Endodermal cell (in vitro differentiated cells): ENCODE data around the gene ATXN2. TPM values are rescaled to one million over a fixed set of nuclear protein-coding genes. Genes with fewer than 3 reads are reported as not detected.

Source experiments
- DNase-seq: peaks from one replicate; pipeline ENCODE4 v3.0.0-alpha.2; 2017
- H3K27ac ChIP-seq: 2 replicates; pipeline ENCODE4 v1.5.1; 2013; ENCODE audit warnings: mild to moderate bottlenecking, low read depth, low read length, moderate library complexity
- H3K27me3 ChIP-seq: 2 replicates; pipeline ENCODE4 v1.6.1; 2013; ENCODE audit warnings: mild to moderate bottlenecking, low read length, moderate library complexity; ENCODE audit not compliant: insufficient read depth, control insufficient read depth, poor library complexity, severe bottlenecking
- H3K36me3 ChIP-seq: 2 replicates; pipeline ENCODE4 v1.7.0; 2013; ENCODE audit warnings: mild to moderate bottlenecking, low read length, moderate library complexity; ENCODE audit not compliant: control insufficient read depth, insufficient read depth
- H3K4me1 ChIP-seq: one replicate; pipeline ENCODE4 v1.7.0; 2013; ENCODE audit warnings: low read length; ENCODE audit not compliant: control insufficient read depth, insufficient read depth
- H3K4me3 ChIP-seq: 2 replicates; pipeline ENCODE4 v1.5.1; 2013; ENCODE audit warnings: mild to moderate bottlenecking, low read length, moderate library complexity
- H3K9ac ChIP-seq: 2 replicates; pipeline ENCODE4 v1.6.1; 2013; ENCODE audit warnings: mild to moderate bottlenecking, low read length, moderate library complexity; ENCODE audit not compliant: poor library complexity, severe bottlenecking; ENCODE audit errors: extremely low read depth
- H3K9me3 ChIP-seq: 2 replicates; pipeline ENCODE4 v1.6.1; 2013; ENCODE audit warnings: mild to moderate bottlenecking, low read length, moderate library complexity; ENCODE audit not compliant: control insufficient read depth
- H3K27ac Mint-ChIP-seq: 2 replicates; pipeline ENCODE4 v1.8.0; 2020; ENCODE audit warnings: mixed read lengths
- H3K27me3 Mint-ChIP-seq: 2 replicates; pipeline ENCODE4 v1.8.0; 2021; ENCODE audit warnings: mild to moderate bottlenecking, mixed read lengths; ENCODE audit not compliant: insufficient read depth
- H3K36me3 Mint-ChIP-seq: 2 replicates; pipeline ENCODE4 v1.8.0; 2020; ENCODE audit warnings: low read depth, mixed read lengths
- H3K4me1 Mint-ChIP-seq: 2 replicates; pipeline ENCODE4 v1.8.0; 2020; ENCODE audit warnings: mixed read lengths
- H3K4me3 Mint-ChIP-seq: 2 replicates; pipeline ENCODE4 v1.8.0; 2020; ENCODE audit warnings: mild to moderate bottlenecking, moderate library complexity, mixed read lengths
- H3K9me3 Mint-ChIP-seq: 2 replicates; pipeline ENCODE4 v1.8.0; 2020; ENCODE audit warnings: mild to moderate bottlenecking, mixed read lengths
- WGBS, 2 experiments: methylation state at CpG; one replicate each; pipeline versions ENCODE4 v1.1.5 to v1.1.7; 2013; ENCODE audit warnings: missing lambda C conversion rate in 2 of 2, mixed read lengths in 1 of 2; ENCODE audit not compliant: insufficient coverage in 1 of 2, insufficient read length in 1 of 2; 5-methylcytosine and 5-hydroxymethylcytosine counted together
- total RNA-seq, 2 donors: library from RNA; stranded (reverse); fragmentation: NEBNext Ultra II Directional in 1 of 2; extraction: Animal tissue kit (Norgen Biotek cat#: 25700) in 1 of 2; gene quantifications; 2 replicates in 1 of 2; 3 replicates in 1 of 2; pipeline ENCODE4 v1.2.1, GENCODE V29; 2021
- TF ChIP-seq, protein P1 (sequence below): fragments of 200-600 bp; sonication (generic); conservative IDR thresholded peaks from 2 replicates; pipeline ENCODE4 v1.5.0; 2021; ENCODE audit warnings: antibody characterized with exemption, mild to moderate bottlenecking

The ATXN2 gene
- total RNA-seq, 2 donors from 2014 or later = 85.7 to 87.3 TPM

DNA sequence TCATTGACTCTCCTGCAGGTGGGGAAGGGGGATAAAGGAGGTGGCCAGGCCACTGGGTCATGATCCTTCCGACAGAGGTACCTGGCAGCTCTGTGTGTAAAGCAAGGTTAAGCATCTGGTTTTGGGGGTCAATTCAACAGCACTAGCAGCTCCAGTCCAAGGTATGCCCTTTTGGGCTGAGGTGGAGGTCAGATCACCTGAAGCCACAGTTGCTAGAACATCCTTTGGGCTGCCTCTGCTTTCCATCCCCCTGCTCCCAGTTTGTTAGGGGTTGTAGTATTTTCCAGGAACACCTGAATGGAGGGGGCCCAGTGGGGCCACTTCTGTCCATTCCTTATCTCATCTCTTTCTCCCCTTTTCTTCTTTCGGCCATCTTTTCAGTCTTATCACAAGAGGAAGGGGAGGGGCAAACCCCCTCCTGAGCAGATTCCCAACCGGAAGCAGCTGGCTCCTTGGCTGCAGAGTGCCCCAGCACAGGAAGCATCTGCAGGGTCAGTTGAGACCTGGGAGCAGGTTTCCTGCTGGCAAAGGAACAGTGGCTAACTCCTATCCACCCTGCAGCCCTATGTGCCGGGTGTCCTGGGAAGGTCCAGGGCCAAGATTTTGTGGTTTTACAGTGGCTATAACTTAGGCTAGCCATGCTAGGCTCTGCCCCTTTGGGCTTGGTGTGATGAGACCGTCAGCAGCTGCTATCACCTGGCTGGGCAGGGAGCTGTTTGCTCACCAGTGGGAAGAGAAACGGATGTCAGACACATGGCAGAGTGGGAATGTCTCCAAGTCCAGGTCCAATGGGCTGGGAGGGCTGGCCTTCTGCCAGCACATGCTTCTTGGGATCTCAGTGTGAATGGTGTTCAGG lies 153.2 kb downstream of the ATXN2 start:
- H3K9me3 Mint-ChIP-seq = no peaks in the 10 kb centered on the region
- H3K36me3 ChIP-seq = peaks cover 52% of the 10 kb centered on the region
- H3K9ac ChIP-seq = no peak overlapping the region
- H3K4me3 Mint-ChIP-seq = no peak overlapping the region
- H3K27me3 Mint-ChIP-seq = no peaks in the 10 kb centered on the region
- H3K9me3 ChIP-seq = no peaks in the 10 kb centered on the region
- H3K27ac ChIP-seq = peak overlapping the region; percentile 44
- H3K27me3 ChIP-seq = no peaks in the 10 kb centered on the region
- DNase-seq = peak; percentile 86
- 81 to 86% methylated on average over 4 to 6 of the region's 6 CpGs for WGBS, 2 experiments
- H3K4me1 ChIP-seq = peaks cover 4% of the 10 kb centered on the region
- H3K36me3 Mint-ChIP-seq = peaks cover 77% of the 10 kb centered on the region
- no peak overlapping the region for H3K4me3 ChIP-seq
- peaks cover 16% of the 10 kb centered on the region for H3K4me1 Mint-ChIP-seq
- TF ChIP-seq, protein P1, sequence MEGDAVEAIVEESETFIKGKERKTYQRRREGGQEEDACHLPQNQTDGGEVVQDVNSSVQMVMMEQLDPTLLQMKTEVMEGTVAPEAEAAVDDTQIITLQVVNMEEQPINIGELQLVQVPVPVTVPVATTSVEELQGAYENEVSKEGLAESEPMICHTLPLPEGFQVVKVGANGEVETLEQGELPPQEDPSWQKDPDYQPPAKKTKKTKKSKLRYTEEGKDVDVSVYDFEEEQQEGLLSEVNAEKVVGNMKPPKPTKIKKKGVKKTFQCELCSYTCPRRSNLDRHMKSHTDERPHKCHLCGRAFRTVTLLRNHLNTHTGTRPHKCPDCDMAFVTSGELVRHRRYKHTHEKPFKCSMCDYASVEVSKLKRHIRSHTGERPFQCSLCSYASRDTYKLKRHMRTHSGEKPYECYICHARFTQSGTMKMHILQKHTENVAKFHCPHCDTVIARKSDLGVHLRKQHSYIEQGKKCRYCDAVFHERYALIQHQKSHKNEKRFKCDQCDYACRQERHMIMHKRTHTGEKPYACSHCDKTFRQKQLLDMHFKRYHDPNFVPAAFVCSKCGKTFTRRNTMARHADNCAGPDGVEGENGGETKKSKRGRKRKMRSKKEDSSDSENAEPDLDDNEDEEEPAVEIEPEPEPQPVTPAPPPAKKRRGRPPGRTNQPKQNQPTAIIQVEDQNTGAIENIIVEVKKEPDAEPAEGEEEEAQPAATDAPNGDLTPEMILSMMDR = no peak
- H3K27ac Mint-ChIP-seq = peak overlapping the region; percentile 86

DNA sequence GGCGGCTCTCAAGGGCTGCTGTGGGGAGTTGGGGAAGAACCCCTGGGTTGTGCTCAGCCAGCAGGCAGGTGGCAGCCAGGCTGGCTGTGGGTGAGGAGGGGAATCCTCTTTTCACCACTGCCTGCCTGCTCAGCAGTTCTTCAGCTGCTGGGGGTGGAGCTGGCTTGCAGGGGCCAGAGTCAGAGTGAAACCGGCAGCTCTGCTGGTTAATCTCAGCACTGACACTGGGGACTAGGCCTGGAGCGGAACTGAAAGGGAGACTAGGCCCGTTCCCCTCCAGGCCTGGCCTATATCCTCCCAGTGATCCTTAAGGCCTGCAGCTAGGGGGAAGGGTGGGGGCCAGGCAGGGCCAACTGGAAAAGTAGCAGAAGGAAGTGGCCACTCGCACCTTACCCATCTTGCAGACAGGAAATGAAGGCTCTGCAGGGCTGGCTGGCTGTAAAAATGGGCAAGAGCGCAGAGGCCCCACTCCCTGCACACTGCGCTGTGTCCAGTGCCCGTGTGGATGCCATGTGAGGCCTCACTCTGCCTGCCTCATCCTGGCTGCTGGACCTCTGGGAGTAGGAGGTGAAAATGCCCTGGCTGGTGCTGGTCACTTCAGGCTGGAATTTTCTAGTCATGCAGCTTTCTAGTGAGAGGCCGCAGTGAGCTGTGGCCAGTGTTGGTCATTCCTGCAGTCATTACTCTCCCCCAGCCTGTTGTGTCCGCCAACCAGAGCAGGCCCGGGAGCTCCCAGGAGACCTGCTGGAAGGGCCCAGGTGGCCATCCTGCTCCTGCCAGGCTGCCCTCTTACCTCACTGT lies 154.0 kb downstream of the ATXN2 start:
- TF ChIP-seq, protein P1 = no peak
- peaks cover 16% of the 10 kb centered on the region for H3K4me1 Mint-ChIP-seq
- Histone ChIP-seq H3K4me3 (no peak overlapping the region), H3K27me3 (no peaks in the 10 kb centered on the region), H3K36me3 (peaks cover 44% of the 10 kb centered on the region), H3K27ac (peak overlapping the region; percentile 44), H3K9ac (no peak overlapping the region), H3K4me1 (peaks cover 4% of the 10 kb centered on the region), H3K9me3 (no peaks in the 10 kb centered on the region)
- no peak overlapping the region for H3K4me3 Mint-ChIP-seq
- peaks cover 69% of the 10 kb centered on the region for H3K36me3 Mint-ChIP-seq
- no peaks in the 10 kb centered on the region for H3K9me3 Mint-ChIP-seq
- H3K27me3 Mint-ChIP-seq = no peaks in the 10 kb centered on the region
- peak; percentile 74 for DNase-seq
- 88 to 97% methylated on average over 6 to 11 of the region's 11 CpGs for WGBS, 2 experiments
- H3K27ac Mint-ChIP-seq = peak overlapping the region; percentile 86

DNA sequence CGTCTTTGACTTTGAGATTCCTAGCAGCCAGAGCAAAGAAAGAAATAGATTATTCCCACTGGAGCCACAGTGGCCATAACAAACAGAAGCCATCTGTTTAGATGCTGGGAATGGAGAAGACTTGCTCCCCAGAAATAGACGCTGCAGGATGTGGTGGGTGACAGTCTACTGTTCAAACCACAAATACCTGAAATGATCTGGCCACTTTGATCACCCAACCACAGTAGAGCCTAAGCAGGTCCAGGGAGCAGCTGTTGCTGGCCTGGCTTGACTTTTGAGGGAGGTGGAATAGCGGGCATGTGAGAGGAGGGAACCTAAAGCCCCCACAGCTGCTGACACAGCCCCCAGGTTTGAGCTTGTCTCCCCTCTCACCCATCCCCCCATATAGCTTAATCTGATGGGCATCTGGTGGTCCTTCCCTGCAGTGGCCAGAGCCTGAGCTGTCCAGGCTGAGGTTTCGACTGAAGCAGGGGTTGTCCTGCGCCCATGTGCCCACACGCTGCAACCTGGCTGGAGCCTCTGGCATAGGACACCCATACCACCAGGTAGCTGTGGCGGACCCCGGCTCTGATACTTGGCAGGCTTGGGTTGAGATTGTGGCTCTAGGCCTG lies 154.7 kb downstream of the ATXN2 start:
- Mint-ChIP-seq H3K9me3 (no peaks in the 10 kb centered on the region), H3K27me3 (no peaks in the 10 kb centered on the region), H3K36me3 (peaks cover 66% of the 10 kb centered on the region), H3K27ac (no peak overlapping the region), H3K4me3 (no peak overlapping the region), H3K4me1 (peaks cover 16% of the 10 kb centered on the region)
- TF ChIP-seq, protein P1 = no peak
- Histone ChIP-seq H3K27ac (no peak overlapping the region), H3K9me3 (no peaks in the 10 kb centered on the region), H3K4me3 (no peak overlapping the region), H3K4me1 (peaks cover 4% of the 10 kb centered on the region), H3K27me3 (no peaks in the 10 kb centered on the region), H3K36me3 (peaks cover 38% of the 10 kb centered on the region), H3K9ac (no peak overlapping the region)
- DNase-seq = no peak
- WGBS, 2 experiments = 96 to 100% methylated on average over 4 to 8 of the region's 8 CpGs
